RKO (cell line): ENCODE results near the gene SLC2A13.
"Not testable (repeated sequence)": the region's sequence is repeated elsewhere in the genome, so short reads cannot be mapped to it uniquely, and the experiment has no call there.

Experiments
- DNase-seq: peaks from one replicate; pipeline ENCODE4 v3.0.0-alpha.2; 2016; ENCODE audit warnings: low spot score

Gene SLC2A13

DNA sequence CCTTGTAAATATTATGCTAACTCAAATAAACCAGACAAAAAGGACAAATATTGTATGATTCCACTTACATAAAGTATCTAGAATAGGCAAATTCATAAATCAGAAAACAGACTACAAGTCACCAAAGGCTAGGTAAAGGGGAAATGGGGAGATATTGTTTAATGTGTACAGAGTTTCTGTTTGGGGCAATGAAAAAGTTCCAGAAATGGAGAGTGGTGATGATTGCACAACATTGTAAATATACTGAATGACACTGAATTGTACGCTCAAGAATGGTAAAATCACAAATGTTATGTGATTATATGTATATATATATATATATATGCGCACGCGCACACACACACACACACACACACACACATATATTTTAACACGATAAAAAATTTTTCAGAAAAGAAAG, 182.5 kb downstream of the SLC2A13 start:
- DNase-seq: no peak

DNA sequence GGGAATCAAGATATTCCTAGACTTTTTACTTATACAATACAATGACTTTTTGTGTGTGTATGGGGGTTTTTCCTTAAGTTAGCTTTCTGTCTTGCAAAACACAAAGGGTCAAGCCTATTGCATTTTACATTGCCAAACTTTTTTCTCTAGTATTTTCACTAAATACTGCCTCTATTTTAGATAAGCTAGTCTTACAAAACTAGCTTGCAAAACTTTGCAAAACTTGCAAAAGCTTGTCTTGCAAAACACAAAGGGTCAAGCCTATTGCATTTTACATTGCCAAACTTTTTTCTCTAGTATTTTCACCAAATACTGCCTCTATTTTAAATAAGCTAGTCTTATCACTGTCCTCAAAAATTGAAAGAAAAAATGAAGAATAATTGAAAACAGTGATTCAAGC, 183.3 kb downstream of the SLC2A13 start:
- not testable (repeated sequence) for DNase-seq

GRCh38 chr12:39920647-39921046, 185.2 kb downstream of the SLC2A13 start:
- DNase-seq: no peak

DNA sequence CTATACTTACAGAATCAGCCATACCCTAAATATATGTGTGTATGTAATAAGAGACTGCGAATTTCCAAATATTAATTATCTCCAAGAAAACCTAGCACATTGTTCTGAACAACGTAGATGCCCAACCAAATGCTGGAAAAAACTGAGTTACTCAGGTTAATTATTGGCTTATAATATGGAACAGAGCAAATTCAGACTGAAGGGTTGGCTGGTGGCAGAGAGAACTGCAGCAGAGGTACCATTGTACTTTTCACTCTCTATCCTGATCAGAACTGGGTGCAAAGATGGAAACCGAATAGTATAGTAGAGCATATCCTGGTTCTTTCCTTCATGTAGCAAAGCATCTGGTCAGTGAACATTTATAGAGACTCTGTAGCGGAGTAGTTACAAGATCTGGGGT, 185.7 kb downstream of the SLC2A13 start:
- DNase-seq: no peak

DNA sequence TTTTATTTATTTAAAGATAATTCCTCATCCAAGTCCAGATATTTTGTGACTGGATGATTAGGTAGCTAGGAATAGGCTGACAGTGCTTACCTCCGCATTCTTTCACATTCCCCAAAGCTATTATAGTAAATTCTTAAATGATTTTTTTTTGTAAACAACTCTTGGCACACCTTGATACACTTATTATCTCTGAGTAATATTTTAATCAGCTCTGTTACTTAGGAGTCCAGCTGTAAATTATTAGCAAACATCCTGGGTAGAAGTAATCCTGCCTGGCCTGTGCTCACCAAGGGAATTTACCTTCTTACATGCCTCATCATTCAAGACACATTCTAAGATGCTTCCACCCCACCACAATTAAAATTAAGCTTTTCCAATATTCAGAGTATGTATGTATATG, 186.1 kb downstream of the SLC2A13 start:
- DNase-seq: no peak

GRCh38 chr12:39915249-39915648, 190.6 kb downstream of the SLC2A13 start:
- DNase-seq: no peak

- no peak for DNase-seq
These were observed 193.5 kb downstream of the SLC2A13 start for GRCh38 chr12:39912211-39912980.

DNA sequence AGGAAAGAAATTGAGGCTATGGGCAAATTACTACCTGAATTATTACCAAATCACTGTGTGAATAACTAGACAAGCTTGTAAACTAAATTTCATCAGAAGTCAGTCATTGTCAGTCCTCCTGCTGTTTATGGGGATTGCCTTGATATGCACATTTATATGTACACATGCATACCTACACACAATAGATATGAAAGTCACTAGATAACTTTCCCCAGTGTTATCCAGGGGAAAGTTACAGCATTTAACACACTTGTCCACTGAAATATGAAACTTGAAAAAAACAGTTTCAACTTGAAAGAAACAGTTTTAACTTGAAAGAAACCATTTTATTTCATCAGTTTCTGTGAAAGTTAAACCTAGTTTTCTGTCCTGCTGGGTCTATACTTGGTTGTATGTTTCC, 199.6 kb downstream of the SLC2A13 start:
- DNase-seq: no peak

GRCh38 chr12:39905152-39905551, 200.7 kb downstream of the SLC2A13 start:
- DNase-seq: no peak

- DNase-seq: peak; percentile 67
These were observed 203.1 kb downstream of the SLC2A13 start for GRCh38 chr12:39902821-39903220.

- DNase-seq: no peak
These were observed 208.6 kb downstream of the SLC2A13 start for GRCh38 chr12:39897315-39897714.

GRCh38 chr12:39893388-39893787, 212.5 kb downstream of the SLC2A13 start:
- not testable (repeated sequence) for DNase-seq

DNA sequence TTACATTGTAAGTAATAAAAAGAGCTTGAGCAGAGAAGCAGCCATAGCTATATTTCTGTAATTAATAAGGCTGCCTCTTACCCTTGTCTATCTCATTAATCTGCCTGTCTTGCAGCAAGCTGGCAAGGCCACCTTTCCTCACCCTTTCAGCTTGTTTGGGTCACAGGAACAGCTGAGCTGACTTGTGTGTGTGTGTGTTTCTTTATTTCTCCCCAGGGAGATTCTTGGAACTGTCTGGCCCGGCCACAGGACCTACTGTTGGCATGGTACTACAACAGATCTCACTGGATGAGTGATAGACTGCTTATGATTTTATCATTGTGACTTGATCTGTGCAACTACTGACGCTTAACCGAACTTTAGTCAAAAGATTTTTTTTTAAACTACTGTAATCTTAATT, 213.7 kb downstream of the SLC2A13 start:
- DNase-seq: no peak

- DNase-seq: no peak
These were observed 218.0 kb downstream of the SLC2A13 start for GRCh38 chr12:39887856-39888255.

DNA sequence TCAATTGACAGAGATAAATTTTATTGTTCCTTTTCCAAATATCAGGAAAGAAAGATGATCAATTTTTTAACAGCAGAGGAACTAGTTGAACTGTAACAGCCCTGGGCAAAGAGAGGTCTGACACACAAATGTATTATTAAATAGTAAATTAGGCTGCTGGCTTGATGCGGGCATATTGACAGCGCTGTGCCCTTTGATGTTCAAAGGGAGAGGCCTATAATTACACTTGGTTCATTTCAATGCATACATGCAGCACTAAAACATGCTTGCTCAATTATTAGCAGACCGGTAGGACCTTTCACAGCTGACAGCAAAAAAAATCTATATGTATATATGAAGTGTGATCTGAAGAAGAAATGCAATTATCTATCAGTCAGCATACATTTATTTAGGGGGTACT, 219.8 kb downstream of the SLC2A13 start:
- no peak for DNase-seq

GRCh38 chr12:39884616-39885125, 221.2 kb downstream of the SLC2A13 start:
- no peak for DNase-seq

DNA sequence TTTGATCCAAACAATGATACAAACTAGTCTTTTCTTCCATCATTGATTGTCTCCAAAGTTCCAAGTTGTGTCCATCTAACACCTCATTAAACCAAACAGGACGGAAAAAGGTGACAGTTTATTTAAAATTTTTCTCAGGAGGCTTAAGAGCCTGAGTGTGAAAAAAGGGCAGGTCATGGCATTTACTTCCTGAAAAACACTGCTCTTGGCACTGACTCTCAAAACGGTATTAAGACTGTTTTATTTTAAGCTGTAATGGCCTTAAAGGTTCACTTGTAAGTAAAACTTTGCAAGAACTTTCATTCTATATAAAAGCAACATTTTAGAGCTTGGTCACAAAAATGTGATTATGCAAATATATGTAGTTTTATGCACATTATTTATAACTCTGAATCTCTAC, 222.5 kb downstream of the SLC2A13 start:
- DNase-seq: no peak

DNA sequence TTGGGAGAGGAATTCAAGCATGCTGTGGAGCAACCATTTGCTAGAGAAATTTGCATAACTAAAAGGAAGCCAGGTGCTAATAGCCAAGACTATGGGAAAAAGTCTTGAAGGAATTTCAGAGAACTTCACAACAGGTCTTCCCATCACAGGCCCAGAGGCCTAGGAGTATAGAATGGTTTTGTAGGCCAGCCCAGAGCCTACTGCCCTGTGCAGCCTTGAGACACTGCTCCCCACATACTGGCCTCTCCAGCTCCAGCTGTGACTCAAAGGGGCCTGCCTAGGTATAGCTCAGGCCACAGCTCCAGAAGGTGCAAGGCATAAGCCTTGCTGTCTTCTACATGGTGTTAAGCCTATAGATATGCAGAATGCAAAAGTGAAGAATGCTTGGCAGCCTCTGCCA, 227.1 kb downstream of the SLC2A13 start:
- DNase-seq: no peak

DNA sequence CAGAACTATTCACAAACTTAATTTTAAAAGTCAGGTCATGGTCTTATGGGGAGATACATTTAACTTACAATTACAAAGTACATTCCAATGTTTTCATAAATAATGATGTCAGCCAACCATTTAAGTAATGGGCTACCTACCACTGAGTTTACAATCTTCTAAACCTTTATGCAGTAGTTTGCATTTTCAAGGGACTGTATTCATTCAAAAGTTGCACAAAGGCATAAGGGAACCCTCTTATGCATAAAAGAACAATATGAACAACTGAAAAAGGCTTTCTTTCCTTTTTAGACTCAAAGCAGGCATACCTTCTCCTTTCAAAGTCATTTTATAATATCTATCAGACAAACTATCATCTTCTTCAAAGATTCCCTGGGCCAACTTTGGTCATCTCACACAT, 230.2 kb downstream of the SLC2A13 start:
- no peak for DNase-seq

GRCh38 chr12:39874785-39875184, 231.1 kb downstream of the SLC2A13 start:
- DNase-seq: no peak

DNA sequence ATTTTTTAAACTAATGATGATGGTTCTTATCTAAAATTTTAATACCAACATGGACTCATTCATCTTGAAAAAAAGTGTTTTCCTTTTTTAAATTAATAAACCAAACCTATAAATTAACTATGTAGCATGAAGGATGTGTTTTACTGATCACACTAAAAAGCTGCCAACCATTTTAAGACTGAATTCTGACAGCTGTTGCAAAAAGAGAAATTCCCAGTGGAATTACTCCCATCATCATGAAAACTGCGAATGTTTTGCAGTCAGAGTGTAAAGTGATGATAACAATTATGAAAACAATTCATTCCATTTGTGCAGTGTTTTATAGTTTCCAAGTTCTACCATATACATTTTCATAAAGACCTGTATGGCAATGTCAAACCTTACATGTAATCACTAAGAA, 232.8 kb downstream of the SLC2A13 start:
- DNase-seq: no peak

DNA sequence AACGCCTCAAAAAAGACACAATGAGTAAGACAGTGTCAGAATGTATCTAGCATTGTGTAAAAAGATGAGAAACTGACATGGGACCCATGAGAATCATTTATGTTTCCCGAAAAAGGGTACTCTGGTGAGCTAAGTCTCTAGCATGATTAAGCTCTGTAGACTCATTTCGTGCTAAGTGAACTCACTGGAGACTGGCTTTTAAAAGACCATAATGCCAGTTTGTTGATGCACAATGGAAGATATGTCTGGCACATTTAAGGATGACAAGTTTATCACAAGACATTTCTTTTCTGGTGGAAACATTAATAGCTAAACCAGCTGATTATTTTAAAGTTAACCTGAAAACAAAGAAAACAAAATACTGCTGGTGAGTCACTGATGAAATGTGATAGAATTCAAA, 233.5 kb downstream of the SLC2A13 start:
- DNase-seq: no peak

DNA sequence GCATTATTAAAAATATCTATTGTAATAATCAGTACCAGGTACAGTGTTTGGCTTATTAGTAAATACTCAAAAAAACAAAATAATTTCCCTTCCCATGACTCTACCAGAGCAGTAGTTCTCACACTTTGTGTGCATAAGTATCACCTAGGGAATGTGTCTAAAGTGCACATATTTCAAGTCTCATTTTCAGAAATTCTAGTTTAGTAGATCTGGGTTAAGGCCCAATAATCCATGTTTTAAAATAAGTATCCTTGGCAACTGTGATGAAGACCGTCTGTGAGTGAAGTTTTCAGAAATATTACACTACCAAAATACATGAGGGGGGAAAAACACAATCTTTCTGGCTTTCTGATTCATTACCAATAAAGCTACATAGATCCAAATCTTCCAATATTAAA, 237.6 kb downstream of the SLC2A13 start:
- no peak for DNase-seq

- no peak for DNase-seq
These were observed 238.1 kb downstream of the SLC2A13 start for GRCh38 chr12:39867631-39868327.
